PC-3 (cell line): ENCODE data around the gene ENO4. TPM values are rescaled to one million over a fixed set of nuclear protein-coding genes. Genes with fewer than 3 reads are reported as not detected.

ENCODE experiments used
- ATAC-seq: fragments of 200-7000 bp; cut with Tn5 transposase; 2 replicates; pipeline ENCODE4 v1.9.1; 2020; ENCODE audit warnings: mild to moderate bottlenecking, moderate library complexity
- BruUV-seq: library from RNA; stranded (reverse); fragments of 400-500 nt; replicated peaks from 2 replicates; lab custom pipeline; 2021; lab: Mats Ljungman, UMichigan
- CTCF ChIA-PET: fragments of 300-600 bp; sonication (Branson Sonifier 250); formaldehyde crosslinking; loops from one replicate; lab custom pipeline; 2022; ENCODE audit warnings: antibody characterized with exemption; lab: Charles Lee
- POLR2A ChIA-PET: fragments of 300-600 bp; sonication (Branson Sonifier 250); formaldehyde crosslinking; loops from one replicate; lab custom pipeline; 2022; ENCODE audit warnings: antibody characterized with exemption; ENCODE audit not compliant: unreplicated experiment; lab: Charles Lee
- DNase-seq: peaks from one replicate; pipeline ENCODE4 v3.0.0-alpha.2; 2015
- H2AFZ ChIP-seq: fragments of 300-600 bp; sonication (generic); 2 replicates; pipeline ENCODE4 v1.6.0; 2016; ENCODE audit warnings: antibody characterized with exemption, low read length
- H3F3A ChIP-seq: fragments of 300-600 bp; sonication (generic); one replicate; pipeline ENCODE4 v1.6.0; 2017; ENCODE audit warnings: antibody characterized with exemption, low read length, control low read depth, mild to moderate bottlenecking; ENCODE audit not compliant: unreplicated experiment
- H3K27ac ChIP-seq: fragments of 300-600 bp; sonication (generic); 2 replicates; pipeline ENCODE4 v1.5.1; 2016; ENCODE audit warnings: mild to moderate bottlenecking, low read length
- H3K27me3 ChIP-seq: fragments of 300-600 bp; sonication (generic); 2 replicates; pipeline ENCODE4 v1.6.1; 2016; ENCODE audit warnings: low read length, mixed read lengths
- H3K36me3 ChIP-seq: fragments of 300-600 bp; sonication (generic); 2 replicates; pipeline ENCODE4 v1.6.1; 2016; ENCODE audit warnings: low read depth, mixed run types, low read length, mixed read lengths
- H3K4me1 ChIP-seq: fragments of 300-600 bp; sonication (generic); 2 replicates; pipeline ENCODE4 v1.5.1; 2016; ENCODE audit warnings: low read length; ENCODE audit not compliant: insufficient read depth
- H3K4me2 ChIP-seq: fragments of 300-600 bp; sonication (generic); 2 replicates; pipeline ENCODE4 v1.6.0; 2016; ENCODE audit warnings: low read length
- H3K4me3 ChIP-seq: fragments of 300-600 bp; sonication (generic); 2 replicates; pipeline ENCODE4 v1.5.1; 2016; ENCODE audit warnings: mild to moderate bottlenecking, low read length, mixed read lengths
- H3K79me2 ChIP-seq: fragments of 300-600 bp; sonication (generic); 2 replicates; pipeline ENCODE4 v1.6.1; 2017; ENCODE audit warnings: low read length, mixed read lengths
- H3K9ac ChIP-seq: fragments of 300-600 bp; sonication (generic); 2 replicates; pipeline ENCODE4 v1.6.0; 2016; ENCODE audit warnings: mild to moderate bottlenecking, low read length
- H3K9me2 ChIP-seq: fragments of 300-600 bp; sonication (generic); replicated peaks from 2 replicates; pipeline ENCODE4 v1.6.1; 2016; ENCODE audit warnings: mixed run types, low read length, mixed read lengths
- H3K9me3 ChIP-seq: fragments of 300-600 bp; sonication (generic); 2 replicates; pipeline ENCODE4 v1.6.1; 2016; ENCODE audit warnings: low read length, mixed read lengths
- H4K20me1 ChIP-seq: fragments of 300-600 bp; sonication (generic); 2 replicates; pipeline ENCODE4 v1.6.1; 2016; ENCODE audit warnings: low read length, mixed read lengths
- EZH2 ChIP-seq: fragments of 300-600 bp; sonication (generic); IDR thresholded peaks from one replicate; pipeline ENCODE4 v1.6.1; 2017; ENCODE audit warnings: antibody characterized with exemption, mild to moderate bottlenecking, low read length; ENCODE audit not compliant: unreplicated experiment
- EZH2phosphoT487 ChIP-seq: fragments of 300-600 bp; sonication (generic); IDR thresholded peaks from 2 replicates; pipeline ENCODE4 v1.6.1; 2018; ENCODE audit warnings: mild to moderate bottlenecking, antibody characterized with exemption, low read length, borderline replicate concordance
- intact Hi-C: fragments of 100-400 bp; cut with micrococcal nuclease; formaldehyde crosslinking; loops from 2 replicates; pipeline ENCODE4 v1.9.0; 2023
- total RNA-seq: library from RNA; depleted of rRNA; stranded (reverse); fragments of >200 nt; gene quantifications from 2 replicates; pipeline ENCODE4 v1.2.3, GENCODE V29; 2014
- TF ChIP-seq, protein P1 (sequence below): fragments of 300-600 bp; sonication (generic); conservative IDR thresholded peaks from 2 replicates; pipeline ENCODE4 v1.5.1; 2017; ENCODE audit warnings: antibody characterized with exemption, low read depth, mild to moderate bottlenecking, low read length

ENO4 gene
- total RNA-seq, 1 experiment from 2014 or later: not detected

DNA sequence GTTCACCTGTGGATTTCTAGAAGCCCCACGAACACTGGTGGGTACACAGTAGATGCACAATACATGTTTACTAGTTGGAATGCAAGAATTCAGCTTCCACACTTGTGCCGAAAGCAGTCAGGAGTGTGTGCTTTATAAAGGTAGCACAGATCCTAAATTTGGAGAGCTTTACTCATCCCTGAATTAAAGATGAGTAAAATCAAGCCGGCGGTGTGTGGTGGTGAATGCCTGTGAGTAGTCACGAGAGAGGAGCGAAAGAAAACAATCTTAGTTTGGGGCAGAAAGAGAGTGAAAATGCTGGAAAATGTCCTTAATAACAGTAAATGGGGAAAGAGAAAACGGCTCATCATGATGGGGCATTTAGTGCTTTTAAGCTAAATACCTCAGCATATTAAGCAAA is 13.6 kb upstream of the ENO4 start:
- DNase-seq (no peak), ATAC-seq (no peak)
- no peak overlapping the region for H3K4me3 ChIP-seq
- TF ChIP-seq, protein P1, sequence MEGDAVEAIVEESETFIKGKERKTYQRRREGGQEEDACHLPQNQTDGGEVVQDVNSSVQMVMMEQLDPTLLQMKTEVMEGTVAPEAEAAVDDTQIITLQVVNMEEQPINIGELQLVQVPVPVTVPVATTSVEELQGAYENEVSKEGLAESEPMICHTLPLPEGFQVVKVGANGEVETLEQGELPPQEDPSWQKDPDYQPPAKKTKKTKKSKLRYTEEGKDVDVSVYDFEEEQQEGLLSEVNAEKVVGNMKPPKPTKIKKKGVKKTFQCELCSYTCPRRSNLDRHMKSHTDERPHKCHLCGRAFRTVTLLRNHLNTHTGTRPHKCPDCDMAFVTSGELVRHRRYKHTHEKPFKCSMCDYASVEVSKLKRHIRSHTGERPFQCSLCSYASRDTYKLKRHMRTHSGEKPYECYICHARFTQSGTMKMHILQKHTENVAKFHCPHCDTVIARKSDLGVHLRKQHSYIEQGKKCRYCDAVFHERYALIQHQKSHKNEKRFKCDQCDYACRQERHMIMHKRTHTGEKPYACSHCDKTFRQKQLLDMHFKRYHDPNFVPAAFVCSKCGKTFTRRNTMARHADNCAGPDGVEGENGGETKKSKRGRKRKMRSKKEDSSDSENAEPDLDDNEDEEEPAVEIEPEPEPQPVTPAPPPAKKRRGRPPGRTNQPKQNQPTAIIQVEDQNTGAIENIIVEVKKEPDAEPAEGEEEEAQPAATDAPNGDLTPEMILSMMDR: no peak
- no peak for TF ChIP-seq EZH2
- no peak for TF ChIP-seq EZH2phosphoT487
- no peaks in the 10 kb centered on the region for H3K9me2 ChIP-seq
- ChIA-PET CTCF (no interaction called here), POLR2A (no interaction called here)
- H4K20me1 ChIP-seq: no peaks in the 10 kb centered on the region
- no peaks in the 10 kb centered on the region for H3K79me2 ChIP-seq
- H3K36me3 ChIP-seq: no peaks in the 10 kb centered on the region
- no peaks in the 10 kb centered on the region for H3K9me3 ChIP-seq
- no peak overlapping the region for H3K9ac ChIP-seq
- no peaks in the 10 kb centered on the region for H3K4me1 ChIP-seq
- intact Hi-C loops: loop anchor here (5.0 kb wide), 1 partner anchor 342 kb away; no protein-coding TSS in a partner anchor
- BruUV-seq: no TSS peak
- no peaks in the 10 kb centered on the region for H3K27me3 ChIP-seq
- no peaks in the 10 kb centered on the region for H3F3A ChIP-seq
- H3K27ac ChIP-seq: no peak overlapping the region
- H2AFZ ChIP-seq: no peak overlapping the region
- no peak overlapping the region for H3K4me2 ChIP-seq

DNA sequence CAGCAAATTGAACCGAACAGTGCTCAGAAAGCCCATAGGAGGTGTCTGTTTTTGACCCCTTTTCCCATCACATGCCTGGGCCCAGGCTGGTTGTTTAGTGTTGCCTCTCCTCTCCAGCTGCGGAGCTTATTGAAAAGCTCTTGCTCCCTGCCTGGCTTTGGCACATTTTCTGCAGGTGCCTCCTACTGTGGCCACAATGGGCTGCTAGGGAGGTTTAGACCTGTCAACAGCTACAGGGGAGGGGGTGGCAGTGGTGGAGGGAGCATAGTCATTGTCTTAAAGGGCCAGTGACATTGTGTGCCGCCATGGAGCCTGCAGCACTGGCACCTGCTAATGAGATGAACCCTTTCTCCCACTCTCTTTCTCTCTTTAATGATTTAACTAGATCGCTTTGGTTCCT is 13.2 kb upstream of the ENO4 start:
- DNase-seq (no peak), ATAC-seq (no peak)
- Histone ChIP-seq H3K9me2 (no peaks in the 10 kb centered on the region), H3F3A (no peaks in the 10 kb centered on the region), H3K36me3 (no peaks in the 10 kb centered on the region), H3K4me2 (no peak overlapping the region), H2AFZ (no peak overlapping the region), H3K27me3 (no peaks in the 10 kb centered on the region), H3K9me3 (no peaks in the 10 kb centered on the region), H4K20me1 (no peaks in the 10 kb centered on the region), H3K4me1 (no peaks in the 10 kb centered on the region), H3K79me2 (no peaks in the 10 kb centered on the region), H3K27ac (no peak overlapping the region), H3K9ac (no peak overlapping the region), H3K4me3 (no peak overlapping the region)
- POLR2A ChIA-PET: no interaction called here
- CTCF ChIA-PET: no interaction called here
- TF ChIP-seq EZH2phosphoT487: no peak
- no peak for TF ChIP-seq EZH2
- TF ChIP-seq, protein P1: no peak
- intact Hi-C loops: loop anchor here (5.0 kb wide), 1 partner anchor 341 kb away; no protein-coding TSS in a partner anchor
- no TSS peak for BruUV-seq

DNA sequence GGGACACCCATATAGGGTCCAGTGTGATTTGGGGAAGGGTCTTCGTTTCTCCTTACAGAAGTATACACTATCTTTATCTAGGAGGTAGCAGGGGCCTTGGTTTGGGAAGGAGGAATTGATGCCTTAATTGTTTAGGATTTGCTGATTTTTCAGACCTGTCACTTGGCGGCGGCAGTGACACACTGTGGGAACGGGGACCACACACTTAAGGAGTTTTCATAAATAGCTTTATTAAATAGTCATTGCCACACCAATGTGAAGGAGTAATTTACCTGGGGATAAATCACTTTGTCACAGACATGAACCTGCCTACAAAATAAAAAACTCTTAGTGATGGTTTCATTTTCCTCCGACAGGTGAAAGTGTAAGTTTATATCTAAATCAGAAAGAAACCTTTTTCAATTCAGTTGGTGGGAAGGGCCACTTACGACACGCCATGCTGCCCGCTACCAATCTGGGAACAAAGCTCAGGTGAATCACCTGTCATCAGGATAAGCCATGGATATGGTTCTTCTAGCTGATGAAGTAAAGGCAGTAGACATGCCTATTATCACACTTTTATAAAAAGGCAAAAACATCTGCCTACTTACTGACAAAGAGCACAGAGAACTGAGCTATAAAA is 12.3 kb upstream of the ENO4 start:
- Histone ChIP-seq H3K27ac (no peak overlapping the region), H3K4me1 (no peaks in the 10 kb centered on the region), H3K36me3 (no peaks in the 10 kb centered on the region), H3F3A (no peaks in the 10 kb centered on the region), H3K79me2 (no peaks in the 10 kb centered on the region), H4K20me1 (no peaks in the 10 kb centered on the region), H3K9me2 (no peaks in the 10 kb centered on the region), H2AFZ (no peak overlapping the region), H3K27me3 (no peaks in the 10 kb centered on the region), H3K9me3 (no peaks in the 10 kb centered on the region), H3K4me2 (no peak overlapping the region), H3K4me3 (no peak overlapping the region), H3K9ac (no peak overlapping the region)
- intact Hi-C loops: loop anchor here (1.0 to 5.0 kb wide), 2 partner anchors 237 to 340 kb away; no protein-coding TSS in a partner anchor
- DNase-seq (no peak), ATAC-seq (no peak)
- POLR2A ChIA-PET: no interaction called here
- CTCF ChIA-PET: interaction anchor here (0.6 to 0.9 kb wide), 3 partner anchors 330 to 497 kb away, joined by 3 to 5 read pairs (median 4); no protein-coding TSS in a partner anchor
- TF ChIP-seq, protein P1: no peak
- no peak for TF ChIP-seq EZH2
- no peak for TF ChIP-seq EZH2phosphoT487
- BruUV-seq: no TSS peak
